Left lung (tissue), 10 donors: ENCODE data around the gene KHDRBS2. TPM values are rescaled to one million over a fixed set of nuclear protein-coding genes. Genes with fewer than 3 reads are reported as not detected.

Experiments used
- ATAC-seq: fragments of 200-7000 bp; cut with Tn5 transposase; one replicate; pipeline ENCODE4 v1.9.1; 2020; ENCODE audit warnings: moderate library complexity
- DNase-seq, 4 donors: peaks; one replicate each; pipeline ENCODE4 v3.0.0-alpha.2; 2013 to 2020
- H3K27ac ChIP-seq, 2 donors: fragments of 200-600 bp; sonication (generic) in 1 of 2; one replicate each; pipeline versions ENCODE4 v1.5.0 to v1.8.0; 2020 to 2021
- H3K27me3 ChIP-seq, 2 donors: fragments of 200-600 bp; sonication (generic) in 1 of 2; one replicate each; pipeline versions ENCODE4 v1.5.0 to v1.8.0; 2020 to 2021
- H3K36me3 ChIP-seq, 2 donors: fragments of 200-600 bp; sonication (generic) in 1 of 2; one replicate each; pipeline versions ENCODE4 v1.5.0 to v1.8.0; 2020 to 2021
- H3K4me1 ChIP-seq, 2 donors: fragments of 200-600 bp; one replicate each; pipeline ENCODE4 v1.8.0; 2021
- H3K4me3 ChIP-seq, 2 donors: fragments of 200-600 bp; sonication (generic) in 1 of 2; one replicate each; pipeline versions ENCODE4 v1.5.0 to v1.8.0; 2020 to 2021; ENCODE audit warnings: mild to moderate bottlenecking in 1 of 2
- H3K9me3 ChIP-seq, 2 donors: fragments of 200-600 bp; sonication (generic) in 1 of 2; one replicate each; pipeline versions ENCODE4 v1.5.0 to v1.8.0; 2020 to 2021
- CTCF ChIP-seq, 2 donors: fragments of 200-600 bp; sonication (generic) in 1 of 2; IDR thresholded peaks; one replicate each; pipeline versions ENCODE4 v1.5.0 to v1.8.0; 2021; ENCODE audit warnings: antibody characterized with exemption in 2 of 2
- intact Hi-C, 2 donors: fragments of 100-400 bp; cut with DNase I; formaldehyde crosslinking; loops; one replicate each; pipeline versions ENCODE4 v1.11.2 to v1.14.2; 2022
- polyA plus RNA-seq, 6 donors: library from polyadenylated mRNA; unstranded; fragments of 120-200 nt; gene quantifications; one replicate each; pipeline ENCODE4 v1.2.1, GENCODE V29; 2013; ENCODE audit not compliant: insufficient read length in 6 of 6
- total RNA-seq, 2 donors: library from RNA; stranded (reverse); fragmentation: NEBNext Ultra II Directional; extraction: Animal tissue kit (Norgen Biotek cat#: 25700); gene quantifications; one replicate each; pipeline ENCODE4 v1.2.1, GENCODE V29; 2021
- donor health status: DM: no; HTN: yes; CAD: no.
- donor health status: DM: no; HTN: no; CAD: no.

Gene KHDRBS2
- total and polyA plus RNA-seq, 8 donors = 3.5 to 12.9 (median 8.7) TPM

GRCh38 chr6:61857541-61857940 lies 428.5 kb downstream of the KHDRBS2 start:
- no peak overlapping the region for H3K27ac ChIP-seq
- intact Hi-C loops = no loop called here
- peaks cover 0 to 23% of the 10 kb centered on the region in 2 donors for H3K9me3 ChIP-seq
- no peak for TF ChIP-seq CTCF (IDR thresholded peaks at IDR 0.05)
- ATAC-seq (no peak), DNase-seq (no peak)
- no peak overlapping the region for H3K4me3 ChIP-seq
- no peaks in the 10 kb centered on the region for H3K27me3 ChIP-seq
- no peaks in the 10 kb centered on the region for H3K36me3 ChIP-seq
- no peaks in the 10 kb centered on the region for H3K4me1 ChIP-seq

GRCh38 chr6:61841958-61842357 lies 444.1 kb downstream of the KHDRBS2 start:
- ATAC-seq (no peak), DNase-seq (no peak)
- no peaks in the 10 kb centered on the region for H3K36me3 ChIP-seq
- no peak overlapping the region for H3K27ac ChIP-seq
- H3K4me1 ChIP-seq = no peaks in the 10 kb centered on the region
- no peaks in the 10 kb centered on the region for H3K9me3 ChIP-seq
- no peak overlapping the region for H3K4me3 ChIP-seq
- TF ChIP-seq CTCF (IDR thresholded peaks at IDR 0.05) = no peak
- intact Hi-C loops = no loop called here
- no peaks in the 10 kb centered on the region for H3K27me3 ChIP-seq

GRCh38 chr6:61835237-61835636 lies 450.8 kb downstream of the KHDRBS2 start:
- no peak for ATAC-seq
- no peak for DNase-seq
- H3K4me3 ChIP-seq = no peak overlapping the region
- intact Hi-C loops = no loop called here
- TF ChIP-seq CTCF (IDR thresholded peaks at IDR 0.05) = no peak
- H3K36me3 ChIP-seq = no peaks in the 10 kb centered on the region
- H3K9me3 ChIP-seq = no peaks in the 10 kb centered on the region
- H3K4me1 ChIP-seq = no peaks in the 10 kb centered on the region
- H3K27ac ChIP-seq = no peak overlapping the region
- no peaks in the 10 kb centered on the region for H3K27me3 ChIP-seq

DNA sequence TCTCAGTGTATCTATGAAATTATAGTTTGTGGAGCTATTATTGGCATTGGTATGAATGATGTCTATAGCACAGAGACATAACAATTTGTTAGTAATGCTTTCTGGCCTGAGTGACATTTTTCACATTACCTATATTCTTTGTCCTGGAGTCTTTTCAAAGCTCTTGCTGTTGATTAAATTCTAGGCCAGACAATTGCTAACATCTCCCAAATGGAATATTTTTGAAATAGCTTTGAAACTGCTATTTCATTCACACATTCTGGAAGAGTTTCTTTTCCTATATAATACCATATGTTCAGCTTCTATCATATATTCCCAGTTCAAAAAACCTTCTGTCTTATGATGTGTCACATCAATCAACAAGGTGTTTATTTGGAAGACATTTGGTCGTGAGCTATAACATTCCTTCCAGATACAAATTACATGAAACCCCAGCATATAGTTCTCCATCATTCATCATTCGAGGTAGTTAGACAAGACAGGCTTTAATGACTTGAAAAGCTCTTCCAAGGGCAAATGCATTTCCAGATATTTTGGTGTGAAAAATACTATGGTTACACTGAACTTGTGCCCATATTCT lies 452.8 kb downstream of the KHDRBS2 start:
- intact Hi-C loops = no loop called here

GRCh38 chr6:61817716-61818115 lies 468.3 kb downstream of the KHDRBS2 start:
- Histone ChIP-seq H3K4me1 (no peaks in the 10 kb centered on the region), H3K36me3 (no peaks in the 10 kb centered on the region), H3K4me3 (no peak overlapping the region), H3K27me3 (no peaks in the 10 kb centered on the region), H3K27ac (no peak overlapping the region), H3K9me3 (no peaks in the 10 kb centered on the region)
- TF ChIP-seq CTCF (IDR thresholded peaks at IDR 0.05) = no peak
- intact Hi-C loops = loop anchor here in 1 of 2 donors (10.0 kb wide), 1 partner anchor 467 kb away; the partner anchor contains the start of gene KHDRBS2
- DNase-seq (no peak), ATAC-seq (no peak)

More for the DNA sequence above, 452.8 kb downstream of the KHDRBS2 start:
- no peak for ATAC-seq
- Histone ChIP-seq H3K36me3 (no peaks in the 10 kb centered on the region), H3K9me3 (no peaks in the 10 kb centered on the region), H3K4me3 (no peak overlapping the region), H3K4me1 (no peaks in the 10 kb centered on the region), H3K27ac (no peak overlapping the region), H3K27me3 (no peaks in the 10 kb centered on the region)
- no peak for DNase-seq
- TF ChIP-seq CTCF (IDR thresholded peaks at IDR 0.05) = no peak
